Measurements from ENCODE around the gene WWOX. TPM values are rescaled to one million over a fixed set of nuclear protein-coding genes. Genes with fewer than 3 reads are reported as not detected.
A peak's percentile ranks its signal among the peaks of the same experiment; 100 is the strongest.

Gene WWOX
- total and polyA plus RNA-seq, 2 of the 13 experiments (the other 11 are each of a cell fraction or from before 2014, with no cell fraction given): 9.1 to 37.4 TPM

- TF ChIP-seq HCFC1 (IDR thresholded peaks at IDR 0.05; ENCODE audit: low read depth, low read length) (no peak), ZNF121 (CRISPR knock-in tag; IDR thresholded peaks at IDR 0.05) (no peak)
These were observed 548.0 kb downstream of the WWOX start (continued) for GRCh38 chr16:78647491-78647890.

GRCh38 chr16:78648517-78648916 lies 549.1 kb downstream of the WWOX start:
- H3K27me3 ChIP-seq (ENCODE audit: control insufficient read depth in 1 of 2, insufficient read depth in 2 of 2, low read length in 2 of 2): no peaks in the 10 kb centered on the region
- H3K4me3 ChIP-seq (replicated peaks in 1 of 3; ENCODE audit: insufficient read depth in 1 of 3, low read depth in 2 of 3, low read length in 3 of 3): no peak overlapping the region
- BruUV-seq (replicated peaks): no TSS peak

GRCh38 chr16:78650339-78651074 lies 551.1 kb downstream of the WWOX start:
- Histone ChIP-seq H4K20me1 (ENCODE audit: insufficient read depth, low read length) (no peaks in the 10 kb centered on the region), H3K36me3 (replicated peaks in 1 of 2; ENCODE audit: control insufficient read depth in 1 of 2, insufficient read depth in 2 of 2, low read length in 2 of 2) (no peaks in the 10 kb centered on the region), H2AFZ (ENCODE audit: low read length) (no peak overlapping the region), H3K79me2 (ENCODE audit: insufficient read depth, low read length) (no peaks in the 10 kb centered on the region), H3K4me2 (ENCODE audit: low read depth, low read length) (no peak overlapping the region), H3K9ac (ENCODE audit: insufficient read depth, low read depth, low read length) (no peak overlapping the region), H3K4me3 (replicated peaks in 1 of 3; ENCODE audit: insufficient read depth in 1 of 3, low read depth in 2 of 3, low read length in 3 of 3) (no peak overlapping the region), H3K27me3 (ENCODE audit: control insufficient read depth in 1 of 2, insufficient read depth in 2 of 2, low read length in 2 of 2) (no peaks in the 10 kb centered on the region), H3K4me1 (ENCODE audit: insufficient read depth, low read length) (peaks cover 14% of the 10 kb centered on the region; the same call in 1 of the 2 replicates), H3K9me3 (ENCODE audit: low read length) (no peaks in the 10 kb centered on the region), H3K27ac (ENCODE audit: extremely low read length, insufficient read depth, low read length) (no peak overlapping the region)
- no TSS peak for BruUV-seq (replicated peaks)
- in situ Hi-C loops (cut with HindIII; ENCODE audit: extremely low pct_ligation_motif_present, low pct_unique_long_range_greater_than_20kb): no loop called here
- intact Hi-C loops (cut with micrococcal nuclease; ENCODE audit: unreplicated experiment): no loop called here
- WGBS (ENCODE audit: low lambda C conversion rate): 70% methylated on average over 8 of the region's 8 CpGs
- CTCF ChIA-PET (ENCODE audit: low intra/inter-chr PET ratio, low total read pairs): no interaction called here
- DNase-seq (ENCODE audit: low spot score) (no peak), FAIRE-seq (no peak), ATAC-seq (no peak)
- POLR2A ChIA-PET: no interaction called here
- TF ChIP-seq REST (IDR thresholded peaks at IDR 0.05; ENCODE audit: borderline replicate concordance in 1 of 2, low read depth in 1 of 2, low read length in 2 of 2) (no peak), CAMTA2 (CRISPR knock-in tag; IDR thresholded peaks at IDR 0.05; ENCODE audit: borderline replicate concordance) (no peak), CREB3 (CRISPR knock-in tag; IDR thresholded peaks at IDR 0.05) (no peak), MAFK (conservative IDR thresholded peaks at IDR 0.05 in 1 of 2, IDR thresholded peaks at IDR 0.05 in 1 of 2; ENCODE audit: low read length in 2 of 2) (peak; percentile 87 to 89), ZFP1 (CRISPR knock-in tag; IDR thresholded peaks at IDR 0.05) (no peak), ZNF503 (CRISPR knock-in tag; IDR thresholded peaks at IDR 0.05) (no peak)

More at GRCh38 chr16:78648517-78648916, 549.1 kb downstream of the WWOX start:
- in situ Hi-C loops (cut with HindIII; ENCODE audit: extremely low pct_ligation_motif_present, low pct_unique_long_range_greater_than_20kb): no loop called here
- H3K79me2 ChIP-seq (ENCODE audit: insufficient read depth, low read length): no peaks in the 10 kb centered on the region
- WGBS (ENCODE audit: low lambda C conversion rate): 49% methylated on average over 3 of the region's 3 CpGs
- intact Hi-C loops (cut with micrococcal nuclease; ENCODE audit: unreplicated experiment): no loop called here
- no peaks in the 10 kb centered on the region for H3K36me3 ChIP-seq (replicated peaks in 1 of 2; ENCODE audit: control insufficient read depth in 1 of 2, insufficient read depth in 2 of 2, low read length in 2 of 2)
- H4K20me1 ChIP-seq (ENCODE audit: insufficient read depth, low read length): no peaks in the 10 kb centered on the region
- no peak overlapping the region for H3K27ac ChIP-seq (ENCODE audit: extremely low read length, insufficient read depth, low read length)
- no peak overlapping the region for H2AFZ ChIP-seq (ENCODE audit: low read length)
- CTCF ChIA-PET (ENCODE audit: low intra/inter-chr PET ratio, low total read pairs): no interaction called here
- H3K9me3 ChIP-seq (ENCODE audit: low read length): no peaks in the 10 kb centered on the region
- H3K4me2 ChIP-seq (ENCODE audit: low read depth, low read length): no peak overlapping the region
- ATAC-seq: no peak
- H3K4me1 ChIP-seq (ENCODE audit: insufficient read depth, low read length): peaks cover 21% of the 10 kb centered on the region; the same call in 1 of the 2 replicates
- POLR2A ChIA-PET: no interaction called here
- no peak for DNase-seq (ENCODE audit: low spot score)
- H3K9ac ChIP-seq (ENCODE audit: insufficient read depth, low read depth, low read length): no peak overlapping the region
- FAIRE-seq: no peak
- TF ChIP-seq ZNF552 (CRISPR knock-in tag; IDR thresholded peaks at IDR 0.05; ENCODE audit: borderline replicate concordance) (no peak), ZNF329 (CRISPR knock-in tag; IDR thresholded peaks at IDR 0.05; ENCODE audit: low read depth) (no peak)
